ENCODE data around the gene VWA3B.

DNA sequence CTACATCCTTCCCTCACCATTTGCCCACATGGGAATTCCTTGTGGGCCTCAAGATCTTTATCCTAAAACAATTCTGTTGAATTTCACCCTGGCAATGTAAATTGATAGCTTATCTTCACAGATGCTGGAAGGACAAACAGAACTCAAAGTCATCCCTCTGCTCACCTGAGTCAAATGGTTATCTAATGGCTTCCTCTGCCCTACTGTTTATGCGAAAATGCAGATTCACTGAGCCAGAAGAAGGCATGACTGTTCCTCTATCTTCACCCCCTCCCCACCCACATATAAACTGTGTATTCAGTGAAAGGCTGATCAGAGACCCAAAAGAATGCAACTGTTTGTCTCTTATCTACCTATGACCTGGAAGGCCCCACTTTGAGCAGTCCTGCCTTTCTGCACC, 43.9 kb upstream of the VWA3B start:
- TF ChIP-seq, protein P1, sequence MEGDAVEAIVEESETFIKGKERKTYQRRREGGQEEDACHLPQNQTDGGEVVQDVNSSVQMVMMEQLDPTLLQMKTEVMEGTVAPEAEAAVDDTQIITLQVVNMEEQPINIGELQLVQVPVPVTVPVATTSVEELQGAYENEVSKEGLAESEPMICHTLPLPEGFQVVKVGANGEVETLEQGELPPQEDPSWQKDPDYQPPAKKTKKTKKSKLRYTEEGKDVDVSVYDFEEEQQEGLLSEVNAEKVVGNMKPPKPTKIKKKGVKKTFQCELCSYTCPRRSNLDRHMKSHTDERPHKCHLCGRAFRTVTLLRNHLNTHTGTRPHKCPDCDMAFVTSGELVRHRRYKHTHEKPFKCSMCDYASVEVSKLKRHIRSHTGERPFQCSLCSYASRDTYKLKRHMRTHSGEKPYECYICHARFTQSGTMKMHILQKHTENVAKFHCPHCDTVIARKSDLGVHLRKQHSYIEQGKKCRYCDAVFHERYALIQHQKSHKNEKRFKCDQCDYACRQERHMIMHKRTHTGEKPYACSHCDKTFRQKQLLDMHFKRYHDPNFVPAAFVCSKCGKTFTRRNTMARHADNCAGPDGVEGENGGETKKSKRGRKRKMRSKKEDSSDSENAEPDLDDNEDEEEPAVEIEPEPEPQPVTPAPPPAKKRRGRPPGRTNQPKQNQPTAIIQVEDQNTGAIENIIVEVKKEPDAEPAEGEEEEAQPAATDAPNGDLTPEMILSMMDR (IDR thresholded peaks at IDR 0.05) = no peak
- no peak for TF ChIP-seq POLR2A (IDR thresholded peaks at IDR 0.05)

All from prostate gland (tissue), 2 donors.